Mammary epithelial cell (primary cell): ENCODE measurements around the gene CACNA1D.

ENCODE experiments used
- CTCF ChIP-seq, 2 donors: IDR thresholded peaks in 1 of 2; conservative IDR thresholded peaks in 1 of 2; 2 replicates each; pipeline ENCODE4 v1.5.1; 2011 to 2012; ENCODE audit warnings: inconsistent platforms in 2 of 2, low read length in 2 of 2, mild to moderate bottlenecking in 2 of 2, control low read depth in 1 of 2, low read depth in 1 of 2; ENCODE audit not compliant: insufficient read depth in 1 of 2; ENCODE audit errors: extremely low read depth in 1 of 2
- EZH2 ChIP-seq: IDR thresholded peaks from 2 replicates; pipeline ENCODE4 v1.6.1; 2012; ENCODE audit warnings: low read length, inconsistent platforms, borderline replicate concordance

- no peak for TF ChIP-seq CTCF (conservative IDR thresholded peaks at IDR 0.05 in 1 of 2, IDR thresholded peaks at IDR 0.05 in 1 of 2; ENCODE audit: extremely low read depth in 1 of 2, insufficient read depth in 1 of 2, low read depth in 1 of 2, low read length in 2 of 2)
- no peak for TF ChIP-seq EZH2
Observed at GRCh38 chr3:53824795-53825194, 330.4 kb downstream of the CACNA1D start.
